Neural progenitor cell (in vitro differentiated cells): ENCODE measurements around the gene MYL5. TPM values are rescaled to one million over a fixed set of nuclear protein-coding genes. Genes with fewer than 3 reads are reported as not detected.

ENCODE experiments used
- DNase-seq: peaks from one replicate; pipeline ENCODE4 v3.0.0-alpha.2; 2016; ENCODE audit warnings: low spot score
- H2AFZ ChIP-seq: fragments of 200-600 bp; sonication (generic); replicated peaks from 2 replicates; pipeline ENCODE4 v1.6.1; 2016; ENCODE audit warnings: antibody characterized with exemption
- H3F3A ChIP-seq: fragments of 200-600 bp; sonication (generic); 2 replicates; pipeline ENCODE4 v1.6.1; 2016; ENCODE audit warnings: antibody characterized with exemption, low read depth
- H3K27ac ChIP-seq: fragments of 200-600 bp; sonication (generic); 2 replicates; pipeline ENCODE4 v1.5.1; 2016; ENCODE audit warnings: mild to moderate bottlenecking
- H3K27me3 ChIP-seq: fragments of 200-600 bp; sonication (generic); 2 replicates; pipeline ENCODE4 v1.6.1; 2016; ENCODE audit warnings: mild to moderate bottlenecking, moderate library complexity
- H3K36me3 ChIP-seq: fragments of 200-600 bp; sonication (generic); 2 replicates; pipeline ENCODE4 v1.5.1; 2016
- H3K4me1 ChIP-seq: fragments of 200-600 bp; sonication (generic); 2 replicates; pipeline ENCODE4 v1.6.1; 2016; ENCODE audit warnings: mixed run types
- H3K4me2 ChIP-seq: fragments of 200-600 bp; sonication (generic); 2 replicates; pipeline ENCODE4 v1.6.1; 2016
- H3K4me3 ChIP-seq: fragments of 200-600 bp; sonication (generic); 2 replicates; pipeline ENCODE4 v1.5.1; 2016
- H3K79me2 ChIP-seq: fragments of 200-600 bp; sonication (generic); 2 replicates; pipeline ENCODE4 v1.6.1; 2016; ENCODE audit warnings: low read depth
- H3K9ac ChIP-seq: fragments of 200-600 bp; sonication (generic); 2 replicates; pipeline ENCODE4 v1.6.1; 2016
- H3K9me3 ChIP-seq: fragments of 200-600 bp; sonication (generic); 2 replicates; pipeline ENCODE4 v1.5.1; 2016; ENCODE audit warnings: low read depth
- H4K20me1 ChIP-seq: fragments of 200-600 bp; sonication (generic); 2 replicates; pipeline ENCODE4 v1.6.1; 2016; ENCODE audit warnings: low read depth
- H3K27ac Mint-ChIP-seq: 3 replicates; pipeline ENCODE4 v1.8.0; 2021; ENCODE audit warnings: mixed read lengths
- H3K27me3 Mint-ChIP-seq: 2 replicates; pipeline ENCODE4 v1.8.0; 2022; ENCODE audit warnings: low read depth, mild to moderate bottlenecking, inconsistent platforms, moderate library complexity, mixed read lengths; ENCODE audit not compliant: insufficient read depth
- H3K36me3 Mint-ChIP-seq: 3 replicates; pipeline ENCODE4 v1.8.0; 2021; ENCODE audit warnings: mixed read lengths
- H3K4me1 Mint-ChIP-seq: 3 replicates; pipeline ENCODE4 v1.8.0; 2021; ENCODE audit warnings: mixed read lengths
- H3K4me3 Mint-ChIP-seq: 3 replicates; pipeline ENCODE4 v1.8.0; 2021; ENCODE audit warnings: mild to moderate bottlenecking, moderate library complexity, mixed read lengths
- H3K9me3 Mint-ChIP-seq: 3 replicates; pipeline ENCODE4 v1.8.0; 2020; ENCODE audit warnings: mixed read lengths
- CTCF ChIP-seq: fragments of 200-600 bp; sonication (generic); IDR thresholded peaks from 2 replicates; pipeline ENCODE4 v1.5.1; 2017; ENCODE audit warnings: antibody characterized with exemption, mild to moderate bottlenecking
- EZH2 ChIP-seq: fragments of 200-600 bp; sonication (generic); IDR thresholded peaks from 2 replicates; pipeline ENCODE4 v1.6.1; 2017; ENCODE audit warnings: antibody characterized with exemption, mild to moderate bottlenecking, moderate library complexity
- EZH2phosphoT487 ChIP-seq: fragments of 200-600 bp; sonication (generic); IDR thresholded peaks from 2 replicates; pipeline ENCODE4 v1.6.1; 2017; ENCODE audit warnings: antibody characterized with exemption
- total RNA-seq: library from RNA; depleted of rRNA; stranded (reverse); fragments of >200 nt; gene quantifications from 2 replicates; pipeline ENCODE4 v1.2.3, GENCODE V29; 2015; ENCODE audit warnings: low replicate concordance

Gene MYL5
- total RNA-seq, 1 donor from 2014 or later: 0.21 TPM

DNA sequence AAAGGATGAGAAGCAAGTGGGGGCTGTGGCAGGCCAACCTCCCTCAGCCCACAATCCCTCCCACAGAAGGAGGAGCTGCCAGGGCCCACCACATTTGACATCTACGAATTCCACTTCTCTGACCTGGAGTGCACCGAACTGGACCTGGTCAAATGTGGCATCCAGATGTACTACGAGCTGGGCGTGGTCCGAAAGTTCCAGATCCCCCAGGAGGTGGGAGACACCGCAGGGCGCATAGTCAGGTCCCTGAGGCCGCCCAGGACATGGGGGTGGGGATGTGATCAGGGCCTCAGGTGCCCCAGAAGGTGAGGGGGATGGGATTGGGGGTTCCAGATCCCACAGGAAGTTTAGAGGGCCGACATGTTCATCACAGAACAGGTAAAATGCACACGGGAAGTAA, 13.9 kb upstream of the MYL5 start:
- Mint-ChIP-seq H3K4me1 (peaks cover 7% of the 10 kb centered on the region), H3K36me3 (no peaks in the 10 kb centered on the region), H3K9me3 (no peaks in the 10 kb centered on the region), H3K4me3 (no peak overlapping the region), H3K27me3 (peaks cover 18% of the 10 kb centered on the region), H3K27ac (no peak overlapping the region)
- Histone ChIP-seq H3K36me3 (no peaks in the 10 kb centered on the region), H3K4me2 (no peak overlapping the region), H3K9ac (no peak overlapping the region), H3K9me3 (no peaks in the 10 kb centered on the region), H3F3A (peaks cover 5% of the 10 kb centered on the region), H4K20me1 (no peaks in the 10 kb centered on the region), H3K79me2 (no peaks in the 10 kb centered on the region), H3K27me3 (no peaks in the 10 kb centered on the region), H2AFZ (no peak overlapping the region), H3K4me1 (peaks cover 5% of the 10 kb centered on the region), H3K27ac (no peak overlapping the region), H3K4me3 (no peak overlapping the region)
- no peak for DNase-seq
- TF ChIP-seq CTCF (no peak), EZH2phosphoT487 (no peak), EZH2 (no peak)

GRCh38 chr4:661231-661630, 13.1 kb upstream of the MYL5 start:
- H3K4me3 Mint-ChIP-seq: no peak overlapping the region
- H3K27me3 Mint-ChIP-seq: peaks cover 18% of the 10 kb centered on the region
- Histone ChIP-seq H3K4me2 (no peak overlapping the region), H3K4me3 (no peak overlapping the region), H4K20me1 (no peaks in the 10 kb centered on the region), H3K4me1 (peaks cover 5% of the 10 kb centered on the region), H2AFZ (no peak overlapping the region), H3K9ac (no peak overlapping the region), H3K9me3 (no peaks in the 10 kb centered on the region), H3K27me3 (no peaks in the 10 kb centered on the region), H3K36me3 (no peaks in the 10 kb centered on the region), H3F3A (peaks cover 5% of the 10 kb centered on the region), H3K79me2 (no peaks in the 10 kb centered on the region), H3K27ac (no peak overlapping the region)
- no peaks in the 10 kb centered on the region for H3K4me1 Mint-ChIP-seq
- no peak overlapping the region for H3K27ac Mint-ChIP-seq
- TF ChIP-seq CTCF: no peak
- no peak for TF ChIP-seq EZH2
- TF ChIP-seq EZH2phosphoT487: no peak
- H3K36me3 Mint-ChIP-seq: no peaks in the 10 kb centered on the region
- no peaks in the 10 kb centered on the region for H3K9me3 Mint-ChIP-seq
- DNase-seq: no peak

GRCh38 chr4:661881-662761, 12.2 kb upstream of the MYL5 start:
- Mint-ChIP-seq H3K27me3 (peaks cover 13% of the 10 kb centered on the region), H3K27ac (no peak overlapping the region), H3K9me3 (no peaks in the 10 kb centered on the region), H3K36me3 (no peaks in the 10 kb centered on the region), H3K4me1 (no peaks in the 10 kb centered on the region), H3K4me3 (peak overlapping the region; percentile 33)
- Histone ChIP-seq H3K36me3 (no peaks in the 10 kb centered on the region), H3K79me2 (no peaks in the 10 kb centered on the region), H3K4me3 (no peak overlapping the region), H3F3A (peaks cover 5% of the 10 kb centered on the region), H3K27me3 (no peaks in the 10 kb centered on the region), H2AFZ (no peak overlapping the region), H3K4me2 (no peak overlapping the region), H3K9ac (no peak overlapping the region), H3K9me3 (no peaks in the 10 kb centered on the region), H3K27ac (no peak overlapping the region), H4K20me1 (no peaks in the 10 kb centered on the region), H3K4me1 (peaks cover 5% of the 10 kb centered on the region)
- DNase-seq: no peak
- TF ChIP-seq EZH2phosphoT487 (no peak), CTCF (no peak), EZH2 (no peak)
